ENCODE data around the gene ZP3. TPM values are rescaled to one million over a fixed set of nuclear protein-coding genes. Genes with fewer than 3 reads are reported as not detected.
"Not testable (repeated sequence)": the region's sequence is repeated elsewhere in the genome, so short reads cannot be mapped to it uniquely, and the experiment has no call there.

Gene ZP3
- total and polyA plus RNA-seq, 9 donors = 0.49 to 15.0 (median 1.6) TPM

GRCh38 chr7:76483081-76483480 is 58.3 kb downstream of the ZP3 start:
- H3K4me3 ChIP-seq (ENCODE audit: low read length); H3K9me3 ChIP-seq (replicated peaks; ENCODE audit: control insufficient read depth, low read depth, low read length); H3K27ac ChIP-seq (ENCODE audit: low read length); H3K27me3 ChIP-seq (ENCODE audit: control insufficient read depth, insufficient read depth, low read length); DNase-seq; H3K4me1 ChIP-seq (ENCODE audit: control insufficient read depth, insufficient read depth, low read length): not testable (repeated sequence)
- peaks cover 12% of the 10 kb centered on the region for H3K36me3 ChIP-seq (ENCODE audit: control insufficient read depth, insufficient read depth, low read length)
- 100% methylated on average over 2 of the region's 17 CpGs for WGBS (ENCODE audit: insufficient coverage)

- H3K4me1 ChIP-seq (ENCODE audit: control insufficient read depth, insufficient read depth, low read length); H3K27me3 ChIP-seq (ENCODE audit: control insufficient read depth, insufficient read depth, low read length); H3K27ac ChIP-seq (ENCODE audit: low read length); DNase-seq; H3K9me3 ChIP-seq (replicated peaks; ENCODE audit: control insufficient read depth, low read depth, low read length); H3K4me3 ChIP-seq (ENCODE audit: low read length): not testable (repeated sequence)
- WGBS (ENCODE audit: insufficient coverage) = no CpG with 5 or more reads among the region's 12 CpGs
- peaks cover 12% of the 10 kb centered on the region for H3K36me3 ChIP-seq (ENCODE audit: control insufficient read depth, insufficient read depth, low read length)
These were observed 59.7 kb downstream of the ZP3 start for GRCh38 chr7:76484456-76484855.

GRCh38 chr7:76485822-76486610 is 61.3 kb downstream of the ZP3 start:
- not testable (repeated sequence) for H3K27me3 ChIP-seq (ENCODE audit: control insufficient read depth, insufficient read depth, low read length); H3K27ac ChIP-seq (ENCODE audit: low read length); DNase-seq; H3K9me3 ChIP-seq (replicated peaks; ENCODE audit: control insufficient read depth, low read depth, low read length); H3K4me3 ChIP-seq (ENCODE audit: low read length); H3K4me1 ChIP-seq (ENCODE audit: control insufficient read depth, insufficient read depth, low read length)
- no CpG with 5 or more reads among the region's 20 CpGs for WGBS (ENCODE audit: insufficient coverage)
- peaks cover 12% of the 10 kb centered on the region for H3K36me3 ChIP-seq (ENCODE audit: control insufficient read depth, insufficient read depth, low read length)

GRCh38 chr7:76486618-76487017 is 61.9 kb downstream of the ZP3 start:
- H3K4me3 ChIP-seq (ENCODE audit: low read length); DNase-seq; H3K27ac ChIP-seq (ENCODE audit: low read length); H3K9me3 ChIP-seq (replicated peaks; ENCODE audit: control insufficient read depth, low read depth, low read length); H3K27me3 ChIP-seq (ENCODE audit: control insufficient read depth, insufficient read depth, low read length); H3K4me1 ChIP-seq (ENCODE audit: control insufficient read depth, insufficient read depth, low read length): not testable (repeated sequence)
- peaks cover 12% of the 10 kb centered on the region for H3K36me3 ChIP-seq (ENCODE audit: control insufficient read depth, insufficient read depth, low read length)
- WGBS (ENCODE audit: insufficient coverage) = no CpG with 5 or more reads among the region's 5 CpGs

- whole genome bisulfite sequencing (ENCODE audit: insufficient coverage) = no CpG with 5 or more reads among the region's 13 CpGs
- not testable (repeated sequence) for H3K27me3 ChIP-seq (ENCODE audit: control insufficient read depth, insufficient read depth, low read length); H3K4me3 ChIP-seq (ENCODE audit: low read length); H3K27ac ChIP-seq (ENCODE audit: low read length); H3K36me3 ChIP-seq (ENCODE audit: control insufficient read depth, insufficient read depth, low read length); H3K4me1 ChIP-seq (ENCODE audit: control insufficient read depth, insufficient read depth, low read length); DNase-seq; H3K9me3 ChIP-seq (replicated peaks; ENCODE audit: control insufficient read depth, low read depth, low read length)
These were observed 63.2 kb downstream of the ZP3 start for GRCh38 chr7:76487969-76488368.

Other genes with a start within 250 kb of the ZP3 start
- 0.31 TPM for gene SRRM3, start 223.1 kb upstream of the ZP3 start, total RNA-seq
- under 1 TPM; 0.43 to 0.79 (median 0.53) TPM for gene SRRM3, start 223.1 kb upstream of the ZP3 start, polyA plus RNA-seq (ENCODE audit: insufficient read depth in 1 of 8, insufficient read length in 8 of 8, low replicate concordance in 1 of 8)
- 188 TPM for gene HSPB1, start 122.3 kb upstream of the ZP3 start, total RNA-seq
- 1,000 to 10,000 TPM; 1,028 to 2,022 (median 1,528) TPM for gene HSPB1, start 122.3 kb upstream of the ZP3 start, polyA plus RNA-seq (ENCODE audit: insufficient read depth in 1 of 8, insufficient read length in 8 of 8, low replicate concordance in 1 of 8)
- 35.9 TPM for gene YWHAG, start 66.0 kb upstream of the ZP3 start, total RNA-seq
- 100 to 1,000 TPM; 129 to 187 (median 171) TPM for gene YWHAG, start 66.0 kb upstream of the ZP3 start, polyA plus RNA-seq (ENCODE audit: insufficient read depth in 1 of 8, insufficient read length in 8 of 8, low replicate concordance in 1 of 8)
- 0.84 TPM for gene SSC4D, start 15.3 kb upstream of the ZP3 start, total RNA-seq
- 1 to 10 TPM in 3 of 8 donors, under 1 TPM in 5; 0.61 to 1.7 (median 0.93) TPM for gene SSC4D, start 15.3 kb upstream of the ZP3 start, polyA plus RNA-seq (ENCODE audit: insufficient read depth in 1 of 8, insufficient read length in 8 of 8, low replicate concordance in 1 of 8)
- 5.2 TPM for gene DTX2, start 36.8 kb downstream of the ZP3 start, total RNA-seq
- 10 to 100 TPM in 2 of 8 donors, 1 to 10 TPM in 6; 7.4 to 11.3 (median 8.0) TPM for gene DTX2, start 36.8 kb downstream of the ZP3 start, polyA plus RNA-seq (ENCODE audit: insufficient read depth in 1 of 8, insufficient read length in 8 of 8, low replicate concordance in 1 of 8)
- 0.53 TPM for gene UPK3B, start 85.6 kb downstream of the ZP3 start, total RNA-seq
- 1 to 10 TPM in 2 of 8 donors, under 1 TPM in 5, not detected in 1; 0.16 to 4.3 (median 0.43) TPM for gene UPK3B, start 85.6 kb downstream of the ZP3 start, polyA plus RNA-seq (ENCODE audit: insufficient read depth in 1 of 8, insufficient read length in 8 of 8, low replicate concordance in 1 of 8)
- gene SPDYE16, start 118.3 kb downstream of the ZP3 start, total RNA-seq = 0.22 TPM
- 1 to 10 TPM in 6 of 8 donors, under 1 TPM in 2; 0.47 to 3.9 (median 1.5) TPM for gene SPDYE16, start 118.3 kb downstream of the ZP3 start, polyA plus RNA-seq (ENCODE audit: insufficient read depth in 1 of 8, insufficient read length in 8 of 8, low replicate concordance in 1 of 8)
- gene POMZP3, start 202.3 kb downstream of the ZP3 start, total RNA-seq = 3.4 TPM
- 10 to 100 TPM in 5 of 8 donors, 1 to 10 TPM in 3; 5.2 to 17.8 (median 11.9) TPM for gene POMZP3, start 202.3 kb downstream of the ZP3 start, polyA plus RNA-seq (ENCODE audit: insufficient read depth in 1 of 8, insufficient read length in 8 of 8, low replicate concordance in 1 of 8)